ENCODE results near the gene RCE1.

The RCE1 gene

GRCh38 chr11:66842896-66843775 is at the start of gene RCE1:
Gene RCE1, plus strand, starts transcription at chr11:66843441. Its CDS starts 15 bp downstream, at chr11:66843456.
- no peak for TF ChIP-seq CTCF (IDR thresholded peaks at IDR 0.05)

- TF ChIP-seq CTCF (IDR thresholded peaks at IDR 0.05), result no peak
Observed at GRCh38 chr11:66800720-66801428, 42.4 kb upstream of the RCE1 start.

GRCh38 chr11:66809592-66809991 is 33.6 kb upstream of the RCE1 start:
- TF ChIP-seq CTCF (IDR thresholded peaks at IDR 0.05), result no peak

- TF ChIP-seq CTCF (IDR thresholded peaks at IDR 0.05), result no peak
Observed at GRCh38 chr11:66810576-66811185, 32.6 kb upstream of the RCE1 start.

GRCh38 chr11:66814678-66815077 is 28.6 kb upstream of the RCE1 start:
- no peak for TF ChIP-seq CTCF (IDR thresholded peaks at IDR 0.05)

- no peak for TF ChIP-seq CTCF (IDR thresholded peaks at IDR 0.05)
Observed at GRCh38 chr11:66815646-66816045, 27.6 kb upstream of the RCE1 start.

- no peak for TF ChIP-seq CTCF (IDR thresholded peaks at IDR 0.05)
Observed at GRCh38 chr11:66818231-66818955, 24.8 kb upstream of the RCE1 start.
